Lung (tissue), 12 donors: ENCODE data around the gene CRB2. TPM values are rescaled to one million over a fixed set of nuclear protein-coding genes. Genes with fewer than 3 reads are reported as not detected.

Experiments used
- ATAC-seq: fragments of 200-7000 bp; cut with Tn5 transposase; one replicate; pipeline ENCODE4 v1.9.1; 2020; ENCODE audit warnings: moderate number of reproducible peaks; ENCODE audit not compliant: insufficient read depth, low FRiP score
- DNase-seq, 3 donors: peaks; one replicate each; pipeline ENCODE4 v3.0.0-alpha.2; 2013 to 2017
- H3K27ac ChIP-seq, 2 donors: one replicate each; pipeline ENCODE4 v1.5.1; 2013; ENCODE audit warnings: mild to moderate bottlenecking in 2 of 2, moderate library complexity in 2 of 2, control low read depth in 1 of 2, inconsistent platforms in 1 of 2, low read depth in 1 of 2, low read length in 1 of 2
- H3K27me3 ChIP-seq, 3 donors: one replicate each; pipeline ENCODE4 v1.5.1; 2013; ENCODE audit warnings: low read length in 2 of 3; ENCODE audit not compliant: control insufficient read depth in 3 of 3, insufficient read depth in 3 of 3
- H3K36me3 ChIP-seq, 4 donors: one replicate each; pipeline ENCODE4 v1.5.1; 2013; ENCODE audit warnings: low read length in 4 of 4, mild to moderate bottlenecking in 1 of 4, moderate library complexity in 1 of 4; ENCODE audit not compliant: control insufficient read depth in 4 of 4, insufficient read depth in 4 of 4
- H3K4me1 ChIP-seq, 5 donors: one replicate each; pipeline ENCODE4 v1.5.1; 2013; ENCODE audit warnings: low read length in 5 of 5, mild to moderate bottlenecking in 2 of 5, moderate library complexity in 1 of 5; ENCODE audit not compliant: control insufficient read depth in 5 of 5, insufficient read depth in 5 of 5
- H3K4me3 ChIP-seq: one replicate; pipeline ENCODE4 v1.5.1; 2013; ENCODE audit warnings: mild to moderate bottlenecking, control low read depth, moderate library complexity
- H3K9ac ChIP-seq, 2 donors: one replicate each; pipeline ENCODE4 v1.5.1; 2013; ENCODE audit warnings: low read length in 2 of 2, control low read depth in 1 of 2; ENCODE audit not compliant: insufficient read depth in 1 of 2
- H3K9me3 ChIP-seq, 4 donors: one replicate each; pipeline ENCODE4 v1.5.1; 2013; ENCODE audit warnings: low read length in 3 of 4, mild to moderate bottlenecking in 1 of 4, moderate library complexity in 1 of 4; ENCODE audit not compliant: control insufficient read depth in 4 of 4, insufficient read depth in 3 of 4
- WGBS, 2 donors: extraction: QIAGEN DNeasy Blood & Tissue Kit; methylation state at CpG; one replicate each; pipeline ENCODE4 v1.1.7; 2013; 5-methylcytosine and 5-hydroxymethylcytosine counted together
- polyA plus RNA-seq, 2 donors: library from polyadenylated mRNA; stranded (reverse); fragments of 200-250 nt; gene quantifications; one replicate each; pipeline ENCODE4 v1.2.1, GENCODE V29; 2013
- total RNA-seq, 2 donors: library from RNA; depleted of rRNA in 1 of 2; stranded (reverse); fragments of >200 nt in 1 of 2; gene quantifications; one replicate each; pipeline ENCODE4 v1.2.1, GENCODE V29; 2014 to 2021
- TF ChIP-seq, protein P1 (sequence below): IDR thresholded peaks from 2 replicates; pipeline ENCODE4 v1.5.1; 2012; ENCODE audit warnings: mild to moderate bottlenecking; ENCODE audit errors: control extremely low read depth, extremely low read depth
- donor health status: control.
- donor health status: control.
- donor health status: Bipolar disorder and iron deficiency.
- donor health status: healthy.
- donor health status: DM: yes; HTN: yes; CAD: no.

Gene CRB2
- total and polyA plus RNA-seq, 4 donors = 0.01 to 0.34 (median 0.21) TPM

DNA sequence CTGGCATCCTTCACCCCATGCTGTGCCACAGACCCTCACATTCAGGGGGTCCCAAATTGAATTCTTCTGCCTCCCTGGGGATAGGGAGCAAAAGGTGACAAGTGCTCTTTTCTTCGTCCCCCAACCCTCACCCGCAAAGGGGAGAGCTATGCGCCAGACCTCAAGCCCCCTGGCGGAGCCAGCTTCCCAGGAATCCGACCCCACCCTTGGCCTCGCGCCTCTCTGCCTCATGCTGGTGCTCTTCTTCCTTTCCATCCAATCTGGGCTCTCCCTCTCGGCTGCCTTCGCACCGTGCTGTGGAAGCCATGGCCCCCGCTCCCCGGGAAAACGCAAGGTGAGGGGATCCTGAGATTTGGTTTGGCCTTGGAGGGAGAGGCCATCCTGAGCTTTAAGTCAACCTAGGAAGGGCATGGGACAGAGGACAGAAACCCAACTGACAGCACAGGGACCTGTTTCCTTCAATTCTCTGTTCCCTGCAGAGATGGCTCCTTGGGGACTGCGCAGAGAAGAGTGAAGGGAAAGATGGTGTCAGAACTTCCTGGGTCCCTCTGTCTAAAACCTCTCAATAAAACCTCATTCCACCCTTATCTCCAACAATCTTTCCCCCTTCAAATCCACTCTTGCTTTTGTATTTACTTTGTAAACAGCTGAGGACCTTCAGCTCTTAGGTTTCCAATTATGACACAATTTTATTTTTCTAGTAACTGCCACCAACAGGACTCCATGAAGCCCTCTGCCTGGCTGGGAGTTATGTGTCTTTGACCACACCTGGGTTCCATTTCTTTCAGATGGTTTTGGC, 36.3 kb upstream of the CRB2 start:
- no peak overlapping the region for H3K27ac ChIP-seq

DNA sequence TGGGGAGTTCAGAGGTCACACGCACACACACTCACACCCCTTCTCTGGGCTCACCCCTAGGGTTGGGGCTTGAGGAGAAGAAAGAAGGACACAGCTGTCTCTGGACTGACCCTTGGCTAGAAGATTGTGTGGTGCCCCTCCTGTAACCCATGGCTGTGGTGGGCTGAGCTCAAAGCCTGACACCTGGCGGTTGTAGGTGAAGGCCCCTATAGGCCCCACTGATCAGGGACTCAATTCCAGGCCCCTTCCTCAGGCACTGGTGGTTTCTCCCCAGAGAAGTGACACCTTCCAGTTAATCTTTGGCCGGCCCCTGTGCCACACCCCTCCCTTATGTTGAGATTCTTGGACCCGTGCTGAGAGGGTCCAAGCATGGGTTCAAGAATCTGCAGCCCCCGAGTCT, 35.2 kb upstream of the CRB2 start:
- Histone ChIP-seq H3K4me3 (no peak overlapping the region), H3K36me3 (no peaks in the 10 kb centered on the region), H3K27me3 (no peaks in the 10 kb centered on the region), H3K27ac (no peak overlapping the region), H3K9me3 (peaks cover 0 to 2% (median 0%) of the 10 kb centered on the region in 4 donors), H3K9ac (no peak overlapping the region), H3K4me1 (peaks cover 0 to 28% (median 8%) of the 10 kb centered on the region in 5 donors)
- ATAC-seq = no peak
- WGBS, 2 donors = 87 to 91% methylated on average over 5 of the region's 5 CpGs
- TF ChIP-seq, protein P1, sequence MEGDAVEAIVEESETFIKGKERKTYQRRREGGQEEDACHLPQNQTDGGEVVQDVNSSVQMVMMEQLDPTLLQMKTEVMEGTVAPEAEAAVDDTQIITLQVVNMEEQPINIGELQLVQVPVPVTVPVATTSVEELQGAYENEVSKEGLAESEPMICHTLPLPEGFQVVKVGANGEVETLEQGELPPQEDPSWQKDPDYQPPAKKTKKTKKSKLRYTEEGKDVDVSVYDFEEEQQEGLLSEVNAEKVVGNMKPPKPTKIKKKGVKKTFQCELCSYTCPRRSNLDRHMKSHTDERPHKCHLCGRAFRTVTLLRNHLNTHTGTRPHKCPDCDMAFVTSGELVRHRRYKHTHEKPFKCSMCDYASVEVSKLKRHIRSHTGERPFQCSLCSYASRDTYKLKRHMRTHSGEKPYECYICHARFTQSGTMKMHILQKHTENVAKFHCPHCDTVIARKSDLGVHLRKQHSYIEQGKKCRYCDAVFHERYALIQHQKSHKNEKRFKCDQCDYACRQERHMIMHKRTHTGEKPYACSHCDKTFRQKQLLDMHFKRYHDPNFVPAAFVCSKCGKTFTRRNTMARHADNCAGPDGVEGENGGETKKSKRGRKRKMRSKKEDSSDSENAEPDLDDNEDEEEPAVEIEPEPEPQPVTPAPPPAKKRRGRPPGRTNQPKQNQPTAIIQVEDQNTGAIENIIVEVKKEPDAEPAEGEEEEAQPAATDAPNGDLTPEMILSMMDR = no peak
- no peak for DNase-seq

More for the DNA sequence above, 36.3 kb upstream of the CRB2 start:
- 82 to 91% methylated on average over 14 of the region's 14 CpGs for WGBS, 2 donors
- H3K27me3 ChIP-seq = no peaks in the 10 kb centered on the region
- peaks cover 0 to 28% (median 8%) of the 10 kb centered on the region in 5 donors for H3K4me1 ChIP-seq
- TF ChIP-seq, protein P1 = no peak
- DNase-seq (no peak), ATAC-seq (no peak)
- H3K9ac ChIP-seq = no peak overlapping the region
- no peaks in the 10 kb centered on the region for H3K36me3 ChIP-seq
- H3K9me3 ChIP-seq = peaks cover 0 to under 1% (median 0%) of the 10 kb centered on the region in 4 donors
- no peak overlapping the region for H3K4me3 ChIP-seq

DNA sequence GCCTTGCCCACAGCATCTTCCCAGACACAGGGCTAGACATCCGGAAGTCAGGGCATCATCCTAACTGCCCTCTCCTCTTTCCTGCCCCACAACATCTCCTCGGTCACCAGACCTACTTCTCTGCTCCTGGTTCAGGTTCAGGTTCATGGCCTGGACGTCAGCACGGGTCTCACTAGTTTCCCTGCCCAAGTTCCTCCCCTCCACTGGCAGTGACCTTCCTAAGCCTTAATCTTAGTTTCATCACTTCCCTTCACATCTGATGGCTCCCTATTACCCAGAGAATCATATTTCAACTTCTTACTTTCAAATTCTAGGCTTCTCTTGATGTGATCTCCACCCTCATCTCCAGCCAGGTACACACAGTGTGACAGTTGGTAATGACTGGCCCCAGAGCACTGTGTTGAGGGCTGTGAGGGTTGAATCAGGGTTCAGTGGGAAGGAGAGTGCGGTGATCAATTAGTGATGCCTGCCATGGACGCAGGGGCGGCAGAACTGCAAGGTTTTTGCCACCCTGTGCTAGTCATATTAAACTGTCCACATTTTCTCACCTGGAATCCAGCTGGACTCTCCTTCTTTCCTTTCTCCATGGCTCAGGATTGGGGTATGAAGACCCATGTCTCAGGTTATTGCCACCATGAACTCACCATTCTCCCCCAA, 34.3 kb upstream of the CRB2 start:
- Histone ChIP-seq H3K27ac (no peak overlapping the region), H3K9ac (no peak overlapping the region), H3K4me1 (peaks cover 2 to 31% (median 8%) of the 10 kb centered on the region in 5 donors), H3K4me3 (no peak overlapping the region), H3K36me3 (no peaks in the 10 kb centered on the region), H3K27me3 (no peaks in the 10 kb centered on the region), H3K9me3 (peaks cover 0 to 2% (median 0%) of the 10 kb centered on the region in 4 donors)
- no peak for DNase-seq
- TF ChIP-seq, protein P1 = no peak
- WGBS, 2 donors = 80 to 90% methylated on average over 7 of the region's 7 CpGs
- ATAC-seq = no peak
